GM18519 (cell line): Measurements from ENCODE around the gene RACK1.
"Not testable (repeated sequence)": the region's sequence is repeated elsewhere in the genome, so short reads cannot be mapped to it uniquely, and the experiment has no call there.

Source experiments
- ATAC-seq: cut with Tn5 transposase; IDR thresholded peaks from one replicate; pipeline ENCODE4 v1.9.1; 2021; ENCODE audit warnings: mild to moderate bottlenecking, moderate library complexity; ENCODE audit not compliant: unreplicated experiment, low FRiP score

Gene RACK1

GRCh38 chr5:181217111-181217802 is 26.4 kb downstream of the RACK1 start:
- no peak for ATAC-seq

GRCh38 chr5:181215997-181216989 is 27.4 kb downstream of the RACK1 start:
- no peak for ATAC-seq

- ATAC-seq, result not testable (repeated sequence)
Measured at GRCh38 chr5:181214249-181214648, 29.5 kb downstream of the RACK1 start.

GRCh38 chr5:181212934-181213333 is 30.8 kb downstream of the RACK1 start:
- no peak for ATAC-seq

- no peak for ATAC-seq
Measured at GRCh38 chr5:181212080-181212479, 31.6 kb downstream of the RACK1 start.

- no peak for ATAC-seq
Measured at GRCh38 chr5:181211208-181211607, 32.5 kb downstream of the RACK1 start.

- ATAC-seq, result not testable (repeated sequence)
Measured at GRCh38 chr5:181210698-181211097, 33.0 kb downstream of the RACK1 start.

GRCh38 chr5:181210148-181210547 is 33.6 kb downstream of the RACK1 start:
- ATAC-seq, result not testable (repeated sequence)

GRCh38 chr5:181209006-181209405 is 34.7 kb downstream of the RACK1 start:
- ATAC-seq, result not testable (repeated sequence)

GRCh38 chr5:181207960-181208253 is 35.8 kb downstream of the RACK1 start:
- ATAC-seq, result no peak

GRCh38 chr5:181207214-181207959 is 36.3 kb downstream of the RACK1 start:
- ATAC-seq, result no peak

- ATAC-seq, result no peak
Measured at GRCh38 chr5:181205761-181206649, 37.7 kb downstream of the RACK1 start.

GRCh38 chr5:181204826-181205760 is 38.6 kb downstream of the RACK1 start, which contains the start of gene TRIM7:
Gene TRIM7 (minus strand): TSS chr5:181205196. CDS start chr5:181205110, 86 bp downstream.
- ATAC-seq, result no peak

GRCh38 chr5:181204113-181204825 is 39.4 kb downstream of the RACK1 start:
- no peak for ATAC-seq

GRCh38 chr5:181203777-181204112 is 40.0 kb downstream of the RACK1 start:
- no peak for ATAC-seq

- ATAC-seq, result no peak
Measured at GRCh38 chr5:181203093-181203711, 40.5 kb downstream of the RACK1 start.

GRCh38 chr5:181200816-181201215 is 42.9 kb downstream of the RACK1 start:
- ATAC-seq, result no peak
